GM18867 (cell line): Measurements from ENCODE around the gene LCLAT1.
"Not testable (repeated sequence)": the region's sequence is repeated elsewhere in the genome, so short reads cannot be mapped to it uniquely, and the experiment has no call there.

ENCODE experiments used
- ATAC-seq: cut with Tn5 transposase; IDR thresholded peaks from one replicate; pipeline ENCODE4 v1.9.1; 2021; ENCODE audit warnings: mild to moderate bottlenecking, moderate library complexity; ENCODE audit not compliant: unreplicated experiment

Gene LCLAT1

GRCh38 chr2:30513649-30514048 lies 66.6 kb downstream of the LCLAT1 start:
- ATAC-seq = not testable (repeated sequence)

GRCh38 chr2:30514134-30514847 lies 67.2 kb downstream of the LCLAT1 start:
- ATAC-seq = no peak

- no peak for ATAC-seq
Measured at GRCh38 chr2:30514848-30515435, 67.9 kb downstream of the LCLAT1 start.

GRCh38 chr2:30516166-30516565 lies 69.1 kb downstream of the LCLAT1 start:
- no peak for ATAC-seq

GRCh38 chr2:30519796-30520195 lies 72.8 kb downstream of the LCLAT1 start:
- no peak for ATAC-seq

- no peak for ATAC-seq
Measured at GRCh38 chr2:30522421-30522820, 75.4 kb downstream of the LCLAT1 start.

GRCh38 chr2:30527411-30527810 lies 80.4 kb downstream of the LCLAT1 start:
- ATAC-seq = no peak

GRCh38 chr2:30527859-30528258 lies 80.8 kb downstream of the LCLAT1 start:
- ATAC-seq = no peak

GRCh38 chr2:30530346-30530745 lies 83.3 kb downstream of the LCLAT1 start:
- ATAC-seq = no peak

GRCh38 chr2:30541680-30542079 lies 94.6 kb downstream of the LCLAT1 start:
- ATAC-seq = no peak

- ATAC-seq = no peak
Measured at GRCh38 chr2:30545875-30546274, 98.8 kb downstream of the LCLAT1 start.

- no peak for ATAC-seq
Measured at GRCh38 chr2:30548386-30548785, 101.3 kb downstream of the LCLAT1 start.

GRCh38 chr2:30549096-30549495 lies 102.0 kb downstream of the LCLAT1 start:
- ATAC-seq = no peak

- no peak for ATAC-seq
Measured at GRCh38 chr2:30559544-30560275, 112.7 kb downstream of the LCLAT1 start.

GRCh38 chr2:30561349-30561748 lies 114.3 kb downstream of the LCLAT1 start:
- no peak for ATAC-seq

GRCh38 chr2:30565851-30566358 lies 118.9 kb downstream of the LCLAT1 start:
- no peak for ATAC-seq

- ATAC-seq = no peak
Measured at GRCh38 chr2:30566631-30567030, 119.6 kb downstream of the LCLAT1 start.

- ATAC-seq = no peak
Measured at GRCh38 chr2:30567317-30567716, 120.3 kb downstream of the LCLAT1 start.

GRCh38 chr2:30569946-30570345 lies 122.9 kb downstream of the LCLAT1 start:
- ATAC-seq = no peak

- no peak for ATAC-seq
Measured at GRCh38 chr2:30577151-30577550, 130.1 kb downstream of the LCLAT1 start.

- no peak for ATAC-seq
Measured at GRCh38 chr2:30580391-30580790, 133.3 kb downstream of the LCLAT1 start.

GRCh38 chr2:30582521-30582920 lies 135.5 kb downstream of the LCLAT1 start:
- no peak for ATAC-seq
